ENCODE results near the gene DSG3. TPM values are rescaled to one million over a fixed set of nuclear protein-coding genes. Genes with fewer than 3 reads are reported as not detected.

DSG3 gene
- total and polyA plus RNA-seq, 11 donors: 0.01 to 0.07 TPM; not detected in 9

DNA sequence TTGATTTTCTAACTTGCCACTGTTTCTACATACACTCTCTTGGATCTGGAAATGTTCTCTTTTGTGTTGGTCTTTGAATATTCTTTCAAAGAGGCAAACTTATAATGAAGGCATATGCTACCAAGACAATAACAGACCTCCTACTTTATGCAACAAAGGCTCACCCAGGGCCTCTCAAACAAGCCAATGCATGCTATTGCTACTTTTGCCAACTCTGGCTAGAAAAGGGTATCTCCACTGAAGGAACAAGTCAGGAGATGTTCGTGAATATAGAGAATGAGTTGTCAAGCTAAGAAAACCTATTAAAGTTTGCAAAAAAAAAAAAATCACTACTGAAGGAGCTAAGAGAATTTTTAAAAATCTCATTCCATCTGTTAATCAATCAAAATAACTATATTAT, 34.5 kb downstream of the DSG3 start:
- Histone ChIP-seq H3K4me1 (no peaks in the 10 kb centered on the region), H3K4me3 (no peak overlapping the region), H3K9me3 (no peaks in the 10 kb centered on the region), H3K27ac (no peak overlapping the region), H3K36me3 (no peaks in the 10 kb centered on the region), H3K27me3 (no peaks in the 10 kb centered on the region)
- no peak for DNase-seq
- no peak for ATAC-seq
- intact Hi-C loops (cut with DNase I): loop anchor here in 1 of 10 donors (10.0 kb wide), 1 partner anchor 47 kb away; no protein-coding TSS in a partner anchor
- 90 to 95% (median 92%) methylated on average over 1 of the region's 1 CpG for WGBS, 4 donors
- TF ChIP-seq, protein P1, sequence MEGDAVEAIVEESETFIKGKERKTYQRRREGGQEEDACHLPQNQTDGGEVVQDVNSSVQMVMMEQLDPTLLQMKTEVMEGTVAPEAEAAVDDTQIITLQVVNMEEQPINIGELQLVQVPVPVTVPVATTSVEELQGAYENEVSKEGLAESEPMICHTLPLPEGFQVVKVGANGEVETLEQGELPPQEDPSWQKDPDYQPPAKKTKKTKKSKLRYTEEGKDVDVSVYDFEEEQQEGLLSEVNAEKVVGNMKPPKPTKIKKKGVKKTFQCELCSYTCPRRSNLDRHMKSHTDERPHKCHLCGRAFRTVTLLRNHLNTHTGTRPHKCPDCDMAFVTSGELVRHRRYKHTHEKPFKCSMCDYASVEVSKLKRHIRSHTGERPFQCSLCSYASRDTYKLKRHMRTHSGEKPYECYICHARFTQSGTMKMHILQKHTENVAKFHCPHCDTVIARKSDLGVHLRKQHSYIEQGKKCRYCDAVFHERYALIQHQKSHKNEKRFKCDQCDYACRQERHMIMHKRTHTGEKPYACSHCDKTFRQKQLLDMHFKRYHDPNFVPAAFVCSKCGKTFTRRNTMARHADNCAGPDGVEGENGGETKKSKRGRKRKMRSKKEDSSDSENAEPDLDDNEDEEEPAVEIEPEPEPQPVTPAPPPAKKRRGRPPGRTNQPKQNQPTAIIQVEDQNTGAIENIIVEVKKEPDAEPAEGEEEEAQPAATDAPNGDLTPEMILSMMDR (IDR thresholded peaks at IDR 0.05): no peak
- TF ChIP-seq POLR2A (IDR thresholded peaks at IDR 0.05): no peak

DNA sequence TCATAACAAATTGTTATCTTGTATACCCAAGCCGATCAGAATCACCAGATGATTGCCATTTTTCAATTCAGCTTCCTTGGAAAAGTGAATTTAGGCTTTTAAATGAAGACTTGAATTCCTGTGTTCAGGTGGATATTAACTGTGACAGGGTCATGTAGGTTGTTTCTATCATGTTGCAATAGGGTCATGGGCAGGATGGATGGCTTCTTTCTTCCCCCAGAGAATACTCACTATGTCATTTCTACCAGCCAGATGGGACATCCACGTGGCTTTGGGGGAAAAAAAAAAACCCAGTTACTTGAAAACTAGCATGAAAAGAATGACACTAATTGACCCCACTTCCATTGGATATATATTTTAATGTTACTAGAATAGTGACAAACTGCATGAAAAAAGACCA, 35.9 kb downstream of the DSG3 start:
- Histone ChIP-seq H3K9me3 (no peaks in the 10 kb centered on the region), H3K36me3 (no peaks in the 10 kb centered on the region), H3K4me3 (no peak overlapping the region), H3K4me1 (no peaks in the 10 kb centered on the region), H3K27me3 (no peaks in the 10 kb centered on the region), H3K27ac (no peak overlapping the region)
- ATAC-seq (no peak), DNase-seq (no peak)
- WGBS, 4 donors: 75 to 83% (median 80%) methylated on average over 2 of the region's 2 CpGs
- intact Hi-C loops (cut with DNase I): loop anchor here in 1 of 10 donors (10.0 kb wide), 1 partner anchor 49 kb away; no protein-coding TSS in a partner anchor
- no peak for TF ChIP-seq POLR2A (IDR thresholded peaks at IDR 0.05)
- TF ChIP-seq, protein P1 (IDR thresholded peaks at IDR 0.05): no peak

DNA sequence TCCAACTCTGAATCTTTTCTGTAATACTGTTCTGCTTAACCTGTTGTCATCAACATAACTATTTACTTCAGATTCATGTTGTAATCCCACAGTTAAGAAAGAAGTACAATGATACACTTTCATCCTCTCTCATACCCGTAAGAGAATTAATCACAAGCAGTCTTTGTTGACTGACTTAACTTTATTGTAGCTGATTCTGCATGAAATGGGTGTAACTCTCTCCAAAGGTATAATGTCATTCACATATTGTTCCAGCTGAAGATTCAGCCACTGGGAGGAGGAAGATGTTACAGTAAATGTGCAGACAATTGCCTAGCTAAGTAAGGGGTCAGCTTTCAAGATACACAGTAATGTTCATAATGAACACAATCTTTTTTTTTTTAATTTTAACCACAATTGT, 36.9 kb downstream of the DSG3 start:
- Histone ChIP-seq H3K9me3 (no peaks in the 10 kb centered on the region), H3K27me3 (no peaks in the 10 kb centered on the region), H3K4me1 (no peaks in the 10 kb centered on the region), H3K36me3 (no peaks in the 10 kb centered on the region), H3K27ac (no peak overlapping the region), H3K4me3 (no peak overlapping the region)
- 80 to 87% (median 85%) methylated on average over 1 of the region's 1 CpG for WGBS, 4 donors
- ATAC-seq (no peak), DNase-seq (no peak)
- intact Hi-C loops (cut with DNase I): loop anchor here in 1 of 10 donors (10.0 kb wide), 1 partner anchor 50 kb away; no protein-coding TSS in a partner anchor
- TF ChIP-seq, protein P1 (IDR thresholded peaks at IDR 0.05): no peak
- no peak for TF ChIP-seq POLR2A (IDR thresholded peaks at IDR 0.05)

DNA sequence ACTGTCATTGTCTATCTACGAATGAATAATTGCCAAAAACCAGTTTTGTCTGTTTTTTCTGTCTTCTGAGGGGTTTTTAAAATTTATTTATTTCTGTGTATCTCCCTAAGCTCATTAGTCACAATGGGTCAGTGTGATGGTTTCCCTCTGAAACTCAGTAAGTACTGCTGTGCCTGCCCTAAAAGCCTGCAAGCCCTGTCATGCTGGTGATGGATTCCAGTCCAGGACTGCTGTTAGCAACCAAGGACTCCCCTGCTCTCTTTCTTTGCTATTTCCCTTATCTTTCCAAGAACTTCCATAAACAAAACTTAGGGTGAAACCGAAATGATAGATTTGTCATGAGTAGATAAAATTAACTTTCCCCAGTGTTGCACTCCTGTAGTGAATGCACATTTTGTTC, 38.6 kb downstream of the DSG3 start:
- DNase-seq: no peak
- Histone ChIP-seq H3K4me1 (no peaks in the 10 kb centered on the region), H3K27me3 (no peaks in the 10 kb centered on the region), H3K36me3 (no peaks in the 10 kb centered on the region), H3K4me3 (no peak overlapping the region), H3K27ac (no peak overlapping the region), H3K9me3 (no peaks in the 10 kb centered on the region)
- 68 to 77% (median 71%) methylated on average over 2 of the region's 2 CpGs for WGBS, 4 donors
- intact Hi-C loops (cut with DNase I): loop anchor here in 1 of 10 donors (10.0 kb wide), 1 partner anchor 51 kb away; no protein-coding TSS in a partner anchor
- ATAC-seq: no peak
- TF ChIP-seq, protein P1 (IDR thresholded peaks at IDR 0.05): no peak
- no peak for TF ChIP-seq POLR2A (IDR thresholded peaks at IDR 0.05)
